Fibroblast of lung (primary cell): ENCODE measurements around the gene P2RX4.

Experiments used
- EZH2 ChIP-seq: IDR thresholded peaks from 2 replicates; pipeline ENCODE4 v1.5.1; 2012; ENCODE audit warnings: low read length, control low read depth, mild to moderate bottlenecking; ENCODE audit errors: missing control alignments
- TF ChIP-seq, protein P1 (sequence below), 2 donors: IDR thresholded peaks in 1 of 2; conservative IDR thresholded peaks in 1 of 2; 1 replicate in 1 of 2; 2 replicates in 1 of 2; pipeline ENCODE4 v1.5.1; 2011 to 2012; ENCODE audit warnings: low read length in 2 of 2, control low read depth in 1 of 2, inconsistent platforms in 1 of 2, low read depth in 1 of 2, mild to moderate bottlenecking in 1 of 2

DNA sequence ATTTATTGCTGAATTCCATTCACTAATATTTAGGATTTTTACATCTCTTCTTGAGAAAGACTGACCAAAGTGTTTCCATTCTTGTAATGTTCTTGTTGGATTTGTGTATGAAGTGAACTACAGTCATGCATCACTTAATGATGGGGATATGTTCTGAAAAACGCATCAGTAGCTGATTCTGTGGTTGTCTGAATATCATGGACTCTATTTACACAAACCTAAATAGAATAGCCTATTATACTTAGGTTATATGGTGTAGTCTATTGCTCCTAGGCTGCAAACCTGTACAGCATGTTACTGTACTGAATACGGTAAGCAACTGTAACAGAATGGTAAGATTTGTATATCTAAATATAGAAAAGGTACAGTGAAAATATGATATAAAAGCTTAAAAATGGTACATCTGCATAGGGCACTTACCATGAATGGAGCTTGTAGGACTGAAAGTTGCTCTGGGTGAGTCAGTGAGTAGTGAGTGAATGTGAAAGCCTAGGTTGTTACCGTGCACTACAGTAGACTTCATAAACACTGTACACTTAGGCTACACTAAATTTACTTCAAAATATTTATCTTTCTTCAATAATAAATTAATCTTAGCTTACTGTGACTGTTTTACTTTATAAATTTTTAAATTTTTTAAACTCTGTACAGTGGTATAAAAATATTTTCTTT, 27.6 kb upstream of the P2RX4 start:
- TF ChIP-seq, protein P1, sequence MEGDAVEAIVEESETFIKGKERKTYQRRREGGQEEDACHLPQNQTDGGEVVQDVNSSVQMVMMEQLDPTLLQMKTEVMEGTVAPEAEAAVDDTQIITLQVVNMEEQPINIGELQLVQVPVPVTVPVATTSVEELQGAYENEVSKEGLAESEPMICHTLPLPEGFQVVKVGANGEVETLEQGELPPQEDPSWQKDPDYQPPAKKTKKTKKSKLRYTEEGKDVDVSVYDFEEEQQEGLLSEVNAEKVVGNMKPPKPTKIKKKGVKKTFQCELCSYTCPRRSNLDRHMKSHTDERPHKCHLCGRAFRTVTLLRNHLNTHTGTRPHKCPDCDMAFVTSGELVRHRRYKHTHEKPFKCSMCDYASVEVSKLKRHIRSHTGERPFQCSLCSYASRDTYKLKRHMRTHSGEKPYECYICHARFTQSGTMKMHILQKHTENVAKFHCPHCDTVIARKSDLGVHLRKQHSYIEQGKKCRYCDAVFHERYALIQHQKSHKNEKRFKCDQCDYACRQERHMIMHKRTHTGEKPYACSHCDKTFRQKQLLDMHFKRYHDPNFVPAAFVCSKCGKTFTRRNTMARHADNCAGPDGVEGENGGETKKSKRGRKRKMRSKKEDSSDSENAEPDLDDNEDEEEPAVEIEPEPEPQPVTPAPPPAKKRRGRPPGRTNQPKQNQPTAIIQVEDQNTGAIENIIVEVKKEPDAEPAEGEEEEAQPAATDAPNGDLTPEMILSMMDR (conservative IDR thresholded peaks at IDR 0.05 in 1 of 2, IDR thresholded peaks at IDR 0.05 in 1 of 2; ENCODE audit: low read depth in 1 of 2, low read length in 2 of 2): no peak
- TF ChIP-seq EZH2: no peak
